Measurements from ENCODE around the gene LYSMD3. TPM values are rescaled to one million over a fixed set of nuclear protein-coding genes. Genes with fewer than 3 reads are reported as not detected.
A peak's percentile ranks its signal among the peaks of the same experiment; 100 is the strongest.

The LYSMD3 gene
- total RNA-seq, 1 donor from 2014 or later: 12.3 TPM

- intact Hi-C loops (cut with micrococcal nuclease): no loop called here
Observed at GRCh38 chr5:90542827-90543519, 13.6 kb upstream of the LYSMD3 start.

DNA sequence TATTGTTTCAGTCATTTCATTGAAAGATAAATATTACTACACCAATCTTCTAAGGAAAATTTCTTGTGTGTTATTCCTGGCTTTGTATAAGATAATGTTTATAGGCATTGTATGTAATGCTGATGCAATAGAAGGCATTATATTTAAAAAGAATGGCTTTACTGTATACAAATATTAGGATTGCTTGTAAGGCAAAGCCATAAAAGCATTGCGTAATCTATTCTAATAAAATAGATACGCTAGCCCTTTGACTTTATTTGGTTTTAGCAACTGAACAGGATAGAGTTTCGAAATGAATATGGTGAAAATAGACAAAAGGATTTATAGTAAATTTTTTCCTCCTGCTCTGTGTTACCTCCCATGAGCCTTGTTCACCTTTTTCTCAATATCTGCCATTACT, 5.5 kb upstream of the LYSMD3 start:
- DNase-seq (ENCODE audit: low spot score): no peak
- intact Hi-C loops (cut with micrococcal nuclease): no loop called here
- Mint-ChIP-seq H3K27ac (no peak overlapping the region), H3K9me3 (no peaks in the 10 kb centered on the region), H3K4me1 (ENCODE audit: low read depth) (peaks cover 7% of the 10 kb centered on the region), H3K36me3 (ENCODE audit: low read depth) (no peaks in the 10 kb centered on the region), H3K4me3 (no peak overlapping the region), H3K27me3 (ENCODE audit: insufficient read depth) (peaks cover 48% of the 10 kb centered on the region)

More at GRCh38 chr5:90542827-90543519, 13.6 kb upstream of the LYSMD3 start:
- H3K4me3 Mint-ChIP-seq: no peak overlapping the region
- H3K9me3 Mint-ChIP-seq: no peaks in the 10 kb centered on the region
- H3K27me3 Mint-ChIP-seq (ENCODE audit: insufficient read depth): peaks cover 24% of the 10 kb centered on the region
- H3K36me3 Mint-ChIP-seq (ENCODE audit: low read depth): no peaks in the 10 kb centered on the region
- H3K4me1 Mint-ChIP-seq (ENCODE audit: low read depth): no peaks in the 10 kb centered on the region
- H3K27ac Mint-ChIP-seq: no peak overlapping the region
- DNase-seq (ENCODE audit: low spot score): no peak

DNA sequence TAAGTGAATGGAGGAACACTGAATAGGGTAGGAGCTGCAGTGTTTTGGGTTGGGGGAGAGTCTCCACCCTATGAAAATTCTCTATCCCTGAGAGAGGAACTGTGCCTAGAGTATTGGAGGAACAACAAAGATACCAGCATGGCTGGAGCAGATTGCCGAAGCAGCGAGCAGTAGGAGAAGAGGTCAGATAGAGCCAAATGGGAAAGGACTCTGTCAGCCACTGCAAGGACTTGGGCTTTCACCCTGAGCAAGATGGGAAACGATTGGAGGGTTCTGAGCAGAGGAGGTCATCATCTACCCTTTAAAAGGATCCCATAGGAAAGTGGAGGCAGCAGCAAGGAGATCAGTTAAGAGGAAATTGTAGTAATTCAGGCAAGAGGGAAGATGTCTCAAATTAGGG, 4.4 kb upstream of the LYSMD3 start:
- H3K4me1 Mint-ChIP-seq (ENCODE audit: low read depth): peaks cover 11% of the 10 kb centered on the region
- H3K36me3 Mint-ChIP-seq (ENCODE audit: low read depth): no peaks in the 10 kb centered on the region
- intact Hi-C loops (cut with micrococcal nuclease): no loop called here
- H3K27me3 Mint-ChIP-seq (ENCODE audit: insufficient read depth): peaks cover 41% of the 10 kb centered on the region
- H3K27ac Mint-ChIP-seq: no peak overlapping the region
- H3K9me3 Mint-ChIP-seq: no peaks in the 10 kb centered on the region
- H3K4me3 Mint-ChIP-seq: no peak overlapping the region
- no peak for DNase-seq (ENCODE audit: low spot score)

- peaks cover 38% of the 10 kb centered on the region for H3K4me1 Mint-ChIP-seq (ENCODE audit: low read depth)
- H3K27me3 Mint-ChIP-seq (ENCODE audit: insufficient read depth): peaks cover 26% of the 10 kb centered on the region
- DNase-seq (ENCODE audit: low spot score): no peak
- H3K36me3 Mint-ChIP-seq (ENCODE audit: low read depth): peaks cover 10% of the 10 kb centered on the region
- H3K27ac Mint-ChIP-seq: no peak overlapping the region
- H3K9me3 Mint-ChIP-seq: no peaks in the 10 kb centered on the region
- intact Hi-C loops (cut with micrococcal nuclease): loop anchor here (1.0 kb wide), 1 partner anchor 92 kb away; no protein-coding TSS in a partner anchor
- no peak overlapping the region for H3K4me3 Mint-ChIP-seq
Observed at GRCh38 chr5:90530736-90531487, 1.5 kb upstream of the LYSMD3 start.

GRCh38 chr5:90529939-90530677, 724 bp upstream of the LYSMD3 start:
- Mint-ChIP-seq H3K9me3 (no peaks in the 10 kb centered on the region), H3K36me3 (ENCODE audit: low read depth) (peaks cover 11% of the 10 kb centered on the region), H3K27ac (peak overlapping the region; percentile 98), H3K4me3 (peak overlapping the region; percentile 99), H3K27me3 (ENCODE audit: insufficient read depth) (peaks cover 19% of the 10 kb centered on the region), H3K4me1 (ENCODE audit: low read depth) (peaks cover 39% of the 10 kb centered on the region)
- intact Hi-C loops (cut with micrococcal nuclease): loop anchor here (1.0 to 10.0 kb wide), 6 partner anchors 56 to 1803 kb away; partner anchors contain the start of genes CETN3, MBLAC2 and POLR3G
- no peak for DNase-seq (ENCODE audit: low spot score)

GRCh38 chr5:90528601-90529193, 687 bp downstream of the LYSMD3 start:
- peak; percentile 12 for DNase-seq (ENCODE audit: low spot score)
- peaks cover 42% of the 10 kb centered on the region for H3K4me1 Mint-ChIP-seq (ENCODE audit: low read depth)
- H3K36me3 Mint-ChIP-seq (ENCODE audit: low read depth): peaks cover 15% of the 10 kb centered on the region
- H3K27me3 Mint-ChIP-seq (ENCODE audit: insufficient read depth): peaks cover 16% of the 10 kb centered on the region
- intact Hi-C loops (cut with micrococcal nuclease): loop anchor here (1.0 to 10.0 kb wide), 5 partner anchors 54 to 1801 kb away; partner anchors contain the start of genes CETN3, MBLAC2 and POLR3G
- H3K4me3 Mint-ChIP-seq: peak overlapping the region; percentile 99
- H3K9me3 Mint-ChIP-seq: no peaks in the 10 kb centered on the region
- H3K27ac Mint-ChIP-seq: peak overlapping the region; percentile 79

DNA sequence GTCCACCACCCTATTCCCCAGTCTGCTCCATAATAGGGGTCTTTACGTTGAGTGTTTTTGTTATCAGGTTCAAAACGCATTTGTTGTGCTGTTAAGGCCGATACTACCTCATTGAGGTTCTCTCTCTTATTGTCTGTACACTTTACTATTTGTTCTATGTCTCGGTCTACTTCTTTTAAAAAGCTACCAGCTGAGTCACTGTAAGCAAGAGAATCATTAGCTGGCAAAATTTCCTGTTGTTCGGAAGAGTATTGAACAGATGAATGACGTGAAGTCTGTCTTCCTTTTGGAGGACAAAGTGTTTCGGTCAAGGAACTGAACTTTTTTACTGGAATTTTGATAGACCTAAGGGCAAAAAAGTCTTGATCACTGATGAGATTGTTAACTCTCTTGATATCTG, 10.3 kb downstream of the LYSMD3 start:
- Mint-ChIP-seq H3K36me3 (ENCODE audit: low read depth) (peaks cover 28% of the 10 kb centered on the region), H3K27ac (no peak overlapping the region)

GRCh38 chr5:90518661-90519060, 10.7 kb downstream of the LYSMD3 start:
- no peak overlapping the region for H3K27ac Mint-ChIP-seq
- intact Hi-C loops (cut with micrococcal nuclease): no loop called here
- H3K4me1 Mint-ChIP-seq (ENCODE audit: low read depth): no peaks in the 10 kb centered on the region
- no peaks in the 10 kb centered on the region for H3K9me3 Mint-ChIP-seq
- DNase-seq (ENCODE audit: low spot score): no peak
- peaks cover 25% of the 10 kb centered on the region for H3K36me3 Mint-ChIP-seq (ENCODE audit: low read depth)
- no peak overlapping the region for H3K4me3 Mint-ChIP-seq
- no peaks in the 10 kb centered on the region for H3K27me3 Mint-ChIP-seq (ENCODE audit: insufficient read depth)

More for the DNA sequence above, 10.3 kb downstream of the LYSMD3 start:
- no peak for DNase-seq (ENCODE audit: low spot score)
- H3K4me3 Mint-ChIP-seq: no peak overlapping the region
- no peaks in the 10 kb centered on the region for H3K27me3 Mint-ChIP-seq (ENCODE audit: insufficient read depth)
- H3K9me3 Mint-ChIP-seq: no peaks in the 10 kb centered on the region
- H3K4me1 Mint-ChIP-seq (ENCODE audit: low read depth): no peaks in the 10 kb centered on the region
- intact Hi-C loops (cut with micrococcal nuclease): no loop called here

DNA sequence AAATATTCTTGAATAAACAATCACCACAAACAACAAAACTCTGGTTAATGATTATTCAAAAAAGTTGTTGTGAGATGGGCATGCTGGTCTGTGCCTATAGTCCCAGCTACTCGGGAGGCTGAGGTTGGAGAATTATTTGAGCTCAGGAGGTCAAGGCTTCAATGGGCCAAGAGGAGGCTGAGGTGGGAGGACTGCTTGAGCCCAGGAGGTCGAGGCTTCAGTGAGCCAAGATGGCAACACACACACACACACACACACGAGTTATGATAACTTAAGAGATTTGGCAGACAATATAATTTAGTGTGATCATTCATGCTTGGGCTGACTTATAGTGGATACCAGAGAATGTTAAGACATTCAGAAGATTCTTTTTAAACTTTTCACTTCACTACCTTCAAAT, 14.9 kb downstream of the LYSMD3 start:
- Mint-ChIP-seq H3K27ac (no peak overlapping the region), H3K4me3 (no peak overlapping the region), H3K27me3 (ENCODE audit: insufficient read depth) (no peaks in the 10 kb centered on the region), H3K9me3 (no peaks in the 10 kb centered on the region), H3K4me1 (ENCODE audit: low read depth) (no peaks in the 10 kb centered on the region), H3K36me3 (ENCODE audit: low read depth) (peaks cover 11% of the 10 kb centered on the region)
- intact Hi-C loops (cut with micrococcal nuclease): no loop called here
- no peak for DNase-seq (ENCODE audit: low spot score)

- Mint-ChIP-seq H3K4me1 (ENCODE audit: low read depth) (peaks cover 11% of the 10 kb centered on the region), H3K27ac (no peak overlapping the region), H3K27me3 (ENCODE audit: insufficient read depth) (no peaks in the 10 kb centered on the region), H3K4me3 (no peak overlapping the region), H3K36me3 (ENCODE audit: low read depth) (peaks cover 4% of the 10 kb centered on the region), H3K9me3 (no peaks in the 10 kb centered on the region)
- no peak for DNase-seq (ENCODE audit: low spot score)
- intact Hi-C loops (cut with micrococcal nuclease): no loop called here
Observed at GRCh38 chr5:90510438-90510837, 18.9 kb downstream of the LYSMD3 start.

DNA sequence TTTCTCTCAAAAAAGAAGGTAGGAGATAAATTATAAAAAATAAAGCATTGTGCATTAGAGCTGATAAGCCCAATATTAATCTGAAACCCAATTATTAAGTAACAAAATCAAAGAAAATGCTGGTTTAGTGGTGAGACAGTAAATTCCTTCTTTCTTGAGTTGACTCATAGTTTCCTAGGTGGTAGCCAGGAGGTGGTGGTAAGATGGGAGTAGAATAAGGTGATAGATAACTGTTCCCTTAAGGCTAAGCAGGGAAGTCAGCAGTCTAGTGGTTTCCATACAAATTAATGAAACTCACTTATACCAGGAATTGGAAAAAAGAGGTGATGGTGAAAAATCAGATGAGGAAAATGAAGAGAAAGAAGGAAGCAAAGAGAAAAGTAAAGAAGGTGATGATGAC, 23.2 kb downstream of the LYSMD3 start:
- Mint-ChIP-seq H3K36me3 (ENCODE audit: low read depth) (peaks cover 2% of the 10 kb centered on the region), H3K27ac (no peak overlapping the region), H3K4me1 (ENCODE audit: low read depth) (peaks cover 11% of the 10 kb centered on the region), H3K27me3 (ENCODE audit: insufficient read depth) (no peaks in the 10 kb centered on the region), H3K4me3 (no peak overlapping the region), H3K9me3 (no peaks in the 10 kb centered on the region)
- intact Hi-C loops (cut with micrococcal nuclease): no loop called here
- DNase-seq (ENCODE audit: low spot score): no peak

DNA sequence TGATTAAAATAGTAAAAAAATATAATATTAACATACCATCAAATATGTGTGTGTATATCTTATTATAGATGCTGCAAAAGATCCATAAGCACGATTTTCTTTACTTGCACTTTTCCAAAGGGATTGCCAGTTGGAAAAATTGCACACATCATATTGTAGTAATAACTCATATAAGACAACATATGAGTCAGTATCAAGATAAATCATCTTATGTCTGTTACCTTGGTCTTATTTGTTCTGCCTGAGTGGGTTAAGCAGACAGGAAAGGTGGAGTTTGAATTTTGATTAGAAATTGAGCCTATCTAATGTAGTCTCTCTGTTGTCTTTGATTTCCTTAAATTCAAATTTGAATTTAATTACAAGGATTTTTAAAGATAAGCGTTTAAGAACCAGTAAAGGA, 24.6 kb downstream of the LYSMD3 start:
- intact Hi-C loops (cut with micrococcal nuclease): no loop called here
- Mint-ChIP-seq H3K4me3 (no peak overlapping the region), H3K27me3 (ENCODE audit: insufficient read depth) (no peaks in the 10 kb centered on the region), H3K27ac (no peak overlapping the region), H3K4me1 (ENCODE audit: low read depth) (peaks cover 11% of the 10 kb centered on the region), H3K36me3 (ENCODE audit: low read depth) (peaks cover 2% of the 10 kb centered on the region), H3K9me3 (no peaks in the 10 kb centered on the region)
- no peak for DNase-seq (ENCODE audit: low spot score)

Measured in activated T-helper 1 cell treated with anti-CD3 and anti-CD28 coated beads, Interleukin-12 subunit alpha, Interleukin-12 subunit beta, Interleukin-2, Interleukin-4 antibody, amounts not matched to agents 30 ng/mL and 10 ng/mL and 1 ng/mL, durations not matched to agents 14 hours and 24 hours and 36 hours (primary cell).